K562 (cell line): ENCODE measurements around the gene EPB41L2. TPM values are rescaled to one million over a fixed set of nuclear protein-coding genes. Genes with fewer than 3 reads are reported as not detected.

Experiments used
- ATAC-seq: fragments of 200-7000 bp; cut with Tn5 transposase; 3 replicates; pipeline ENCODE4 v1.9.1; 2020; ENCODE audit warnings: moderate library complexity
- BruUV-seq: library from RNA; stranded (reverse); fragments of 400-500 nt; replicated peaks from 2 replicates; lab custom pipeline; 2021; lab: Mats Ljungman, UMichigan
- CTCF ChIA-PET: fragments of 300-600 bp; formaldehyde crosslinking; extraction: SDS; loops from one replicate; lab custom pipeline; 2021; ENCODE audit warnings: low intra/inter-chr PET ratio; lab: Yijun Ruan, JAX
- POLR2A ChIA-PET: fragments of 300-600, 350-650 bp; sonication (Branson Sonifier 250); formaldehyde crosslinking; extraction: SDS; loops from one replicate; lab custom pipeline; 2021; ENCODE audit warnings: antibody characterized with exemption, inconsistent platforms; lab: Yijun Ruan, JAX
- DNase-seq, 4 experiments: peaks; one replicate each; pipeline versions ENCODE4 v3.0.0 to v3.0.0-alpha.2; 2011 to 2018; ENCODE audit warnings: low spot score in 3 of 4, mixed read lengths in 3 of 4; ENCODE audit errors: extremely low read depth in 1 of 4
- FAIRE-seq: peaks from 2 replicates; lab custom pipeline; 2011; peaks lifted over from hg19 to GRCh38; lab: Jason Lieb, UNC
- H2AFZ ChIP-seq: 2 replicates; pipeline ENCODE4 v1.6.0; 2011; ENCODE audit warnings: low read depth, low read length, control low read depth, inconsistent platforms
- H3K27ac ChIP-seq: fragments of 200-600 bp; 3 replicates; pipeline ENCODE4 v1.8.0; 2011; ENCODE audit warnings: low read depth, mild to moderate bottlenecking, control low read depth, inconsistent platforms, low read length, moderate library complexity, mixed read lengths; ENCODE audit errors: extremely low read depth
- H3K27me3 ChIP-seq, 2 experiments: fragments of 300-600 bp in 1 of 2; 2 replicates in 1 of 2; 3 replicates in 1 of 2; pipeline versions ENCODE4 v1.6.0 to v1.8.0; 2011; ENCODE audit warnings: inconsistent platforms in 2 of 2, low read length in 2 of 2, mild to moderate bottlenecking in 1 of 2, mixed read lengths in 1 of 2, moderate library complexity in 1 of 2; ENCODE audit not compliant: control insufficient read depth in 2 of 2, insufficient read depth in 2 of 2
- H3K36me3 ChIP-seq: fragments of 300-600 bp; 3 replicates; pipeline ENCODE4 v1.8.0; 2011; ENCODE audit warnings: mild to moderate bottlenecking, low read length, inconsistent platforms; ENCODE audit not compliant: control insufficient read depth, insufficient read depth
- H3K4me1 ChIP-seq, 2 experiments: fragments of 200-600 bp in 1 of 2; replicated peaks in 1 of 2; 2 replicates in 1 of 2; 3 replicates in 1 of 2; pipeline versions ENCODE4 v1.5.1 to v1.8.0; 2011; ENCODE audit warnings: inconsistent platforms in 2 of 2, low read length in 2 of 2, mild to moderate bottlenecking in 1 of 2, mixed read lengths in 1 of 2, moderate library complexity in 1 of 2; ENCODE audit not compliant: control insufficient read depth in 2 of 2, insufficient read depth in 2 of 2
- H3K4me2 ChIP-seq: 2 replicates; pipeline ENCODE4 v1.6.1; 2011; ENCODE audit warnings: low read length, control low read depth, inconsistent platforms, mixed read lengths; ENCODE audit not compliant: insufficient read depth
- H3K4me3 ChIP-seq: fragments of 200-600 bp; sonication (generic), shearing (Covaris generic); 2 replicates; pipeline ENCODE4 v1.5.1; 2016; ENCODE audit warnings: control low read depth, inconsistent platforms
- H3K79me2 ChIP-seq: fragments of 200-600 bp; 3 replicates; pipeline ENCODE4 v1.8.0; 2011; ENCODE audit warnings: low read length, inconsistent platforms; ENCODE audit not compliant: control insufficient read depth, insufficient read depth
- H3K9ac ChIP-seq, 2 experiments: 2 replicates each; pipeline versions ENCODE4 v1.6.0 to v1.6.1; 2011; ENCODE audit warnings: low read depth in 2 of 2, low read length in 2 of 2, control low read depth in 1 of 2, inconsistent platforms in 1 of 2, mild to moderate bottlenecking in 1 of 2, mixed read lengths in 1 of 2; ENCODE audit not compliant: insufficient read depth in 1 of 2
- H3K9me1 ChIP-seq: one replicate; pipeline ENCODE4 v1.6.0; 2011; ENCODE audit warnings: inconsistent platforms, mild to moderate bottlenecking, low read length, moderate library complexity; ENCODE audit not compliant: control insufficient read depth, insufficient read depth
- H3K9me3 ChIP-seq: replicated peaks from 2 replicates; pipeline ENCODE4 v1.5.1; 2011; ENCODE audit warnings: low read depth, low read length, inconsistent platforms; ENCODE audit not compliant: control insufficient read depth, insufficient read depth
- H4K20me1 ChIP-seq: replicated peaks from 2 replicates; pipeline ENCODE4 v1.6.1; 2011; ENCODE audit warnings: low read length, inconsistent platforms, mixed read lengths; ENCODE audit not compliant: control insufficient read depth, insufficient read depth
- ARHGAP35 ChIP-seq: fragments of 450-650 bp; IDR thresholded peaks from 2 replicates; pipeline ENCODE4 v1.6.1; 2018; ENCODE audit not compliant: partially characterized antibody
- EHMT2 ChIP-seq: fragments of 450-650 bp; IDR thresholded peaks from 2 replicates; pipeline ENCODE4 v1.6.1; 2018; ENCODE audit warnings: antibody characterized with exemption
- IFI16 ChIP-seq: fragments of 250-450 bp; sonication (Bioruptor Pico); IDR thresholded peaks from 2 replicates; pipeline ENCODE4 v2.1.2; 2022; ENCODE audit warnings: mild to moderate bottlenecking, inconsistent platforms
- KDM2B ChIP-seq: fragments of 250-450 bp; sonication (Bioruptor Pico); IDR thresholded peaks from 2 replicates; pipeline ENCODE4 v1.8.0; 2021; ENCODE audit warnings: mild to moderate bottlenecking, moderate library complexity
- MCM2 ChIP-seq: fragments of 450-650 bp; IDR thresholded peaks from 2 replicates; pipeline ENCODE4 v1.6.1; 2017; ENCODE audit warnings: low read depth, mild to moderate bottlenecking
- MYNN ChIP-seq, 2 experiments: sonication (generic); formaldehyde crosslinking in 1 of 2; IDR thresholded peaks; 2 replicates each; pipeline versions ENCODE4 v1.5.0 to v1.6.1; 2016 to 2020; ENCODE audit warnings: antibody characterized with exemption in 1 of 2, missing genetic modification reagents in 1 of 2
- RBM22 ChIP-seq: fragments of 200-400 bp; formaldehyde crosslinking; IDR thresholded peaks from 2 replicates; pipeline ENCODE4 v1.6.1; 2018; ENCODE audit warnings: low read length, low read depth; ENCODE audit not compliant: poor library complexity, severe bottlenecking
- TEAD2 ChIP-seq: fragments of 450-650 bp; IDR thresholded peaks from 2 replicates; pipeline ENCODE4 v1.6.1; 2016; ENCODE audit warnings: missing genetic modification characterization, control low read depth, missing compliant biosample characterization
- TOE1 ChIP-seq, 2 experiments: fragments of 450-650 bp in 1 of 2; sonication (generic) in 1 of 2; formaldehyde crosslinking in 1 of 2; IDR thresholded peaks; 2 replicates each; pipeline versions ENCODE4 v1.7.1 to v1.8.0; 2016 to 2022; ENCODE audit warnings: borderline replicate concordance in 2 of 2, mild to moderate bottlenecking in 2 of 2, antibody characterized with exemption in 1 of 2, inconsistent platforms in 1 of 2, low read depth in 1 of 2, missing genetic modification reagents in 1 of 2, moderate library complexity in 1 of 2
- ZNF551 ChIP-seq: fragments of 250-450 bp; sonication (Bioruptor Pico); IDR thresholded peaks from 2 replicates; pipeline ENCODE4 v1.5.0; 2021; ENCODE audit warnings: mild to moderate bottlenecking, moderate library complexity
- ZNF707 ChIP-seq: fragments of 250-450 bp; sonication (Bioruptor Pico); conservative IDR thresholded peaks from 2 replicates; pipeline ENCODE4 v1.8.0; 2022; ENCODE audit warnings: inconsistent platforms, mild to moderate bottlenecking, moderate library complexity
- WGBS: fragments of 100-300 bp; shearing (Covaris generic); methylation state at CpG from one replicate; pipeline ENCODE4 v1.1.6; 2016; ENCODE audit warnings: low coverage, mixed read lengths; ENCODE audit not compliant: insufficient coverage; ENCODE audit errors: missing lambda C conversion rate; 5-methylcytosine and 5-hydroxymethylcytosine counted together
- in situ Hi-C: fragments of 300-500 bp; cut with MboI; formaldehyde crosslinking; loops from 4 replicates; pipeline ENCODE4 v1.15.0; 2018; ENCODE audit warnings: inconsistent platforms, mixed read lengths
- intact Hi-C: fragments of 100-400 bp; cut with micrococcal nuclease; formaldehyde crosslinking; loops from 2 replicates; pipeline ENCODE4 v1.14.2; 2022
- polyA plus RNA-seq, 8 experiments: library from polyadenylated mRNA; depleted of rRNA in 4 of 8; stranded (reverse) in 5 of 8; unstranded in 3 of 8; fragments of >200 nt; fragmentation: Nextera tagmentation in 2 of 8; fragmentation: Illumina TruSeq in 1 of 8; extraction: Ambion mirVana in 2 of 8; extraction: Trizol in 1 of 8; gene quantifications; 2 replicates each; pipeline versions ENCODE4 v1.2.1 to v1.2.3, GENCODE V29; 2011 to 2014; ENCODE audit warnings: inconsistent platforms in 1 of 8, missing spikeins in 1 of 8
- total RNA-seq, 7 experiments: library from RNA; depleted of rRNA in 6 of 7; stranded (reverse); fragments of >200 nt in 6 of 7; fragmentation: Illumina TruSeq in 2 of 7; extraction: Trizol in 2 of 7; gene quantifications; 2 replicates each; pipeline versions ENCODE4 v1.2.1 to v1.2.3, GENCODE V29; 2011 to 2021; ENCODE audit warnings: low replicate concordance in 1 of 7
- TF ChIP-seq, protein P1 (sequence below): sonication (generic); formaldehyde crosslinking; IDR thresholded peaks from 2 replicates; pipeline ENCODE4 v1.8.0; 2022; ENCODE audit warnings: missing genetic modification reagents, mild to moderate bottlenecking, borderline replicate concordance
- TF ChIP-seq, protein P2 (sequence below): fragments of 250-450 bp; sonication (Bioruptor Pico); IDR thresholded peaks from 2 replicates; pipeline ENCODE4 v1.8.0; 2022; ENCODE audit warnings: inconsistent platforms, mild to moderate bottlenecking, moderate library complexity, borderline replicate concordance
- TF ChIP-seq, protein P3 (sequence below): sonication (generic); formaldehyde crosslinking; IDR thresholded peaks from 2 replicates; pipeline ENCODE4 v1.8.0; 2022; ENCODE audit warnings: mild to moderate bottlenecking, missing genetic modification reagents, borderline replicate concordance
- TF ChIP-seq, protein P4 (sequence below): fragments of 250-450 bp; sonication (Bioruptor Pico); IDR thresholded peaks from 2 replicates; pipeline ENCODE4 v1.5.0; 2021

EPB41L2 gene
- total and polyA plus RNA-seq, 9 of the 15 experiments (the other 6 are each of a cell fraction or from before 2014, with no cell fraction given): 5.1 to 53.6 (median 25.0) TPM

DNA sequence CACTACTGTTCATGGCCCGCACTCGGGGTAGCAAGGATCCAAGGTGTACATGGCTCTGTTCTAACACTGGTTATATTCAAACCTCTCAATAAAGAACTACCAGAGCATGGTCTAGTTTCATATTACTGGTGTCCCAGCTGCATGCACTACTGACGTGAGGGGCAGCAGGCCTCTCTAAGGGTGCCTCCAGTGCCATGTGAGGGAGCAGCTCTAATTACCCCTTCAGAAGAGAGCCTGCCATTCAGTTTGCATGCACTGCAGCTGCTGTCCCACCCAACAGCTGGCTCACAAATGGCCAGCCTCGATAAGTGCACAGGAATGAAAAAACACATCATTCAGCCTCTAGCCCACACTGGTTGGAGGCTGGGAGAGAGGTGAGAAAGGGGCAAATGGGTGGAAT lies 150.6 kb downstream of the EPB41L2 start:
- H3K27ac ChIP-seq: no peak overlapping the region
- H2AFZ ChIP-seq: no peak overlapping the region
- H3K4me2 ChIP-seq: no peak overlapping the region
- no peak overlapping the region; a peak in 1 of 4 replicates for H3K9ac ChIP-seq
- H3K27me3 ChIP-seq: no peaks in the 10 kb centered on the region
- no peaks in the 10 kb centered on the region for H3K9me1 ChIP-seq
- intact Hi-C loops: no loop called here
- BruUV-seq: no TSS peak
- WGBS: 25% methylated on average over 4 of the region's 4 CpGs
- H3K9me3 ChIP-seq: no peaks in the 10 kb centered on the region
- in situ Hi-C loops: no loop called here
- ChIA-PET POLR2A (no interaction called here), CTCF (no interaction called here)
- no peaks in the 10 kb centered on the region for H3K36me3 ChIP-seq
- peak in 1 of 4 experiments; percentile 10 for DNase-seq
- peak; percentile 31; the same call in 2 of the 3 replicates for ATAC-seq
- no peaks in the 10 kb centered on the region; a peak in 1 of 5 replicates for H3K4me1 ChIP-seq
- FAIRE-seq: peak; percentile 19
- H3K4me3 ChIP-seq: no peak overlapping the region
- H4K20me1 ChIP-seq: no peaks in the 10 kb centered on the region
- H3K79me2 ChIP-seq: no peaks in the 10 kb centered on the region
- TF ChIP-seq KDM2B (CRISPR knock-in tag) (no peak), TOE1 (IDR thresholded peaks at IDR 0.05; ENCODE audit: borderline replicate concordance) (no peak), TOE1 (CRISPR knock-in tag; IDR thresholded peaks at IDR 0.05; ENCODE audit: borderline replicate concordance, low read depth) (no peak), MCM2 (no peak), IFI16 (CRISPR knock-in tag) (no peak), MYNN (IDR thresholded peaks at IDR 0.05) (no peak), MYNN (CRISPR knock-in tag; IDR thresholded peaks at IDR 0.05) (no peak), ZNF707 (no peak), TEAD2 (no peak), EHMT2 (no peak), ARHGAP35 (no peak), ZNF551 (no peak), RBM22 (no peak)
- TF ChIP-seq, protein P1, sequence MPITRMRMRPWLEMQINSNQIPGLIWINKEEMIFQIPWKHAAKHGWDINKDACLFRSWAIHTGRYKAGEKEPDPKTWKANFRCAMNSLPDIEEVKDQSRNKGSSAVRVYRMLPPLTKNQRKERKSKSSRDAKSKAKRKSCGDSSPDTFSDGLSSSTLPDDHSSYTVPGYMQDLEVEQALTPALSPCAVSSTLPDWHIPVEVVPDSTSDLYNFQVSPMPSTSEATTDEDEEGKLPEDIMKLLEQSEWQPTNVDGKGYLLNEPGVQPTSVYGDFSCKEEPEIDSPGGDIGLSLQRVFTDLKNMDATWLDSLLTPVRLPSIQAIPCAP (CRISPR knock-in tag): no peak
- TF ChIP-seq, protein P2, sequence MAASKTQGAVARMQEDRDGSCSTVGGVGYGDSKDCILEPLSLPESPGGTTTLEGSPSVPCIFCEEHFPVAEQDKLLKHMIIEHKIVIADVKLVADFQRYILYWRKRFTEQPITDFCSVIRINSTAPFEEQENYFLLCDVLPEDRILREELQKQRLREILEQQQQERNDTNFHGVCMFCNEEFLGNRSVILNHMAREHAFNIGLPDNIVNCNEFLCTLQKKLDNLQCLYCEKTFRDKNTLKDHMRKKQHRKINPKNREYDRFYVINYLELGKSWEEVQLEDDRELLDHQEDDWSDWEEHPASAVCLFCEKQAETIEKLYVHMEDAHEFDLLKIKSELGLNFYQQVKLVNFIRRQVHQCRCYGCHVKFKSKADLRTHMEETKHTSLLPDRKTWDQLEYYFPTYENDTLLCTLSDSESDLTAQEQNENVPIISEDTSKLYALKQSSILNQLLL: no peak
- TF ChIP-seq, protein P3, sequence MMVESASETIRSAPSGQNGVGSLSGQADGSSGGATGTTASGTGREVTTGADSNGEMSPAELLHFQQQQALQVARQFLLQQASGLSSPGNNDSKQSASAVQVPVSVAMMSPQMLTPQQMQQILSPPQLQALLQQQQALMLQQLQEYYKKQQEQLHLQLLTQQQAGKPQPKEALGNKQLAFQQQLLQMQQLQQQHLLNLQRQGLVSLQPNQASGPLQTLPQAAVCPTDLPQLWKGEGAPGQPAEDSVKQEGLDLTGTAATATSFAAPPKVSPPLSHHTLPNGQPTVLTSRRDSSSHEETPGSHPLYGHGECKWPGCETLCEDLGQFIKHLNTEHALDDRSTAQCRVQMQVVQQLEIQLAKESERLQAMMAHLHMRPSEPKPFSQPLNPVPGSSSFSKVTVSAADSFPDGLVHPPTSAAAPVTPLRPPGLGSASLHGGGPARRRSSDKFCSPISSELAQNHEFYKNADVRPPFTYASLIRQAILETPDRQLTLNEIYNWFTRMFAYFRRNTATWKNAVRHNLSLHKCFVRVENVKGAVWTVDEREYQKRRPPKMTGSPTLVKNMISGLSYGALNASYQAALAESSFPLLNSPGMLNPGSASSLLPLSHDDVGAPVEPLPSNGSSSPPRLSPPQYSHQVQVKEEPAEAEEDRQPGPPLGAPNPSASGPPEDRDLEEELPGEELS (CRISPR knock-in tag): no peak
- TF ChIP-seq, protein P4, sequence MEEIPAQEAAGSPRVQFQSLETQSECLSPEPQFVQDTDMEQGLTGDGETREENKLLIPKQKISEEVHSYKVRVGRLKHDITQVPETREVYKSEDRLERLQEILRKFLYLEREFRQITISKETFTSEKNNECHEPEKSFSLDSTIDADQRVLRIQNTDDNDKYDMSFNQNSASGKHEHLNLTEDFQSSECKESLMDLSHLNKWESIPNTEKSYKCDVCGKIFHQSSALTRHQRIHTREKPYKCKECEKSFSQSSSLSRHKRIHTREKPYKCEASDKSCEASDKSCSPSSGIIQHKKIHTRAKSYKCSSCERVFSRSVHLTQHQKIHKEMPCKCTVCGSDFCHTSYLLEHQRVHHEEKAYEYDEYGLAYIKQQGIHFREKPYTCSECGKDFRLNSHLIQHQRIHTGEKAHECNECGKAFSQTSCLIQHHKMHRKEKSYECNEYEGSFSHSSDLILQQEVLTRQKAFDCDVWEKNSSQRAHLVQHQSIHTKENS (CRISPR knock-in tag): no peak
